Stimulated activated CD4-positive, alpha-beta T cell treated with anti-CD3 and anti-CD28 coated beads, Interleukin-12 subunit alpha, Interleukin-12 subunit beta, amount 100 ng/mL, for 4 hours (primary cell): Measurements from ENCODE around the gene MEF2C.

Experiments
- DNase-seq: peaks from one replicate; pipeline ENCODE4 v3.0.0-alpha.2; 2020

The MEF2C gene

GRCh38 chr5:88707216-88707965 lies 175.6 kb downstream of the MEF2C start:
- DNase-seq, result no peak

DNA sequence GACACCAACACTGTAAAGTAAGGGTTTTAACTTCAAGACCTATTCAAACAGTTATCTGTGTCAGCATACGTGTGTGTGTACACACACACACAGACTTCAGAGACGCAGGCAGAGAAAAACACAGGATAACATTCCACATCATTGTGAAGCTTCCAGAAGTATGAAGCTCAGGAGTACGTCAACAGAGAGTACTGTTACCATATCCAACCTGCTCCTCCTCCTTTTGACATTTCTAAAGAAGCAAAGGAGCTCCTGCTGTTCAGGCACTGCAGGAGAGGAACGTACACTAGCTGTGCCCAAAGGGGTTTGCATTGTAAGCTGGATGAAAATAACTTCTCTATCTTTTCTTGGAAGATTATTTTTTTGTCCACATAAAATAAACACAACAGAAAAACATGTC lies 180.7 kb downstream of the MEF2C start:
- DNase-seq, result no peak

DNA sequence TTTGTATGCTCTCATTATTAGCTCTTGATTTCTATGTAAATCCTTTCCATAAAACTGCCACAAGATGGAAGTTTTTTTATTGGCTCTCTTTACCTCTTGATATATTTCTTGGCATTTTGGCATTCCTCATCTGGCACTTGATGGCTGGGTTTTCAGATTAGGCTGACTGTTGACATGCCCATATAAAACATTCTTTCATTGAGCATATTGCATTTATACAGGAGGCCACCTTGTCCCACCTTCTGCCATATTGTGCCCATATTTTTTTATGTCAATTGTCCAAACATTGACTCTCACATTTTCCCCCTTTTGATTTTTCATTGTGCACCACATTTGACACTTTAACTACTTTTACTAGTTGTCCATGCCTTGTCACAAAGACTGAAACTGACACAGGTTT lies 182.9 kb downstream of the MEF2C start:
- no peak for DNase-seq

- DNase-seq, result no peak
These were observed 184.7 kb downstream of the MEF2C start for GRCh38 chr5:88698290-88698689.

DNA sequence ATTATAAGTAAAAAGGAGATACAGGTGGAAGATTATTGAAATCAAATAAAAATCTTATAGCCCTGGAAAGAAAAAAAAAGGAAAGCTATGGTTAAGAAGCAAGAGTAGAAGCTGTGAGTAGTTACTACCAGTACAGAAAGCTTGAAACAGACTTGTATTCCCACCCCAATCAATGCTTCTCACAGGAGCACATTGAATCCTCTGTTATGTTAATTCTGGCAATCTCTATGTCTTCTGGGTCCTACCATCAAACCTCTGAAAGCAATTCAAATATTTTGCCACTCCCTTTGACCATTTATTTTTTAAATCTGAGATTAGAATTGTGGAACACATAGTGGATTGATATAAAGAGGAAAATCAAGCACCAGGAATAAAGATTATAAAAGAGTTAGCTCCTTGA lies 186.5 kb downstream of the MEF2C start:
- DNase-seq, result no peak

DNA sequence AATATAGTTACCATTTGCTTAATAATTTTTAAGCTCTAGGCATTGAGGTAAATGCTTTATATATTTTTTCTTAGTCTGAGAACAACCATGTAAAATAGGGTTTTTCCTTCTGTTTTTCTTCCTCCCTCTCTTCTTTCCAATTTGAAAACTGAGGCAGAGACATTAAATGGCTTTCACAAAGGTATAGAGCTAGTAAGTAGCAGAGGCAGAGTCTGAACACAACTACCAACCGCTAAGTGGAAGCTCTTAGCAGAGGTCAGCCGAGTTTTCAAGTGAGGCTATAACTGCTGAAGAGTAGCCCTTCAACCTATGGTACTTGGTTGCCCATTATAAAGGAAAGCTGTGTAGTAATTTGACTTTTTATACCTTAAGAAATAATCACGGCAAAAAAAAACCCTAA lies 187.1 kb downstream of the MEF2C start:
- no peak for DNase-seq

DNA sequence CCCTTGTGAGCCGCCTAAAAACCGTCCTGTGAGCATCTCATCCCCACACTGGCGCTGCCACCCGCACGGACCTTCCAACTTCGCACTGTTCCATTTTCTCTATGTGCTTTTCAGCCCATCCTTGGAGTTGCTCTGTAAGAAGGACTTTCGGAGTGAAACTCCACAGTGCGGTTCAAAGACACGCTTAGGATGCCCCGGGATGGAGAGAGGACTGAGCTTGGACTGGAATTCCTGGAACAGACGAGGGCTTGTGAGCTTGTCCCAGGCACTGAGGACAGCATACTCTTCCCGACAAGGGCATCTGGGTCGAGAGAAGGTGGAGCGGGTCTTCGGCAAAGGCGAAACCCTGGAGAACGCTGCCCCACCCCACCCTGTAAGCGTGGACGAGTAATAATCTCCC lies 187.8 kb downstream of the MEF2C start:
- no peak for DNase-seq

DNA sequence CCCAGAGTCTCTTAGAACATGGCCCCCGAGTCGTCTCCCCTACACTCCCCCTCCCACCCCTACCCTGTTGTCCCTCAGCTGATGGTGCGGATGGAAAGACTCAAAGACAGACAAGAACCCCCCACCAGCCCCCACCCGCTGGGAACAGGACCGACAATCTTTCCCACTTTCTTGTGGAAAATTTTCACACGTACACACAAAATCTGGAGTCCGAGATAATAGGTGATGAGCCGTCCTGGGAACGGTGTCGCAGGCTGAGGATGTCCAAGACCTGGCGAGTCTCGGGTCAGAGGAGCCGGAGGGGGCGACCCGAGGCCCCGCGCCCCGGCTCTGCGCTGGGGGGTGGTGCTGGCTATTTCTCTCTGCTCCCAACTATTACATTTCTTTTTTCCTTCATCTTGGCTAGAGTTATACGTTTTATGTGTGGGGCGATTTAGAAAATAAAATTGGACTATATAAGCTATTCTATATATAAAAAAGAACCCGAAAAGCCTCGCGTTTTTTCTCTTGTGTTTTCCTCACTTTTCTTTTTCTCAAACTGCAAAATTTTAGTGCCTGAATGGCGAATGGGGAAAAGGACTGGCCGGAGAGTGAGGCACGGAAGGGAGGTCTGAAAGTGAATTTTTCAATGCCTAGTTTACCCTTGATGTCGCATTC lies 188.8 kb downstream of the MEF2C start:
- DNase-seq, result no peak

GRCh38 chr5:88693071-88693932 lies 189.7 kb downstream of the MEF2C start:
- DNase-seq, result no peak

DNA sequence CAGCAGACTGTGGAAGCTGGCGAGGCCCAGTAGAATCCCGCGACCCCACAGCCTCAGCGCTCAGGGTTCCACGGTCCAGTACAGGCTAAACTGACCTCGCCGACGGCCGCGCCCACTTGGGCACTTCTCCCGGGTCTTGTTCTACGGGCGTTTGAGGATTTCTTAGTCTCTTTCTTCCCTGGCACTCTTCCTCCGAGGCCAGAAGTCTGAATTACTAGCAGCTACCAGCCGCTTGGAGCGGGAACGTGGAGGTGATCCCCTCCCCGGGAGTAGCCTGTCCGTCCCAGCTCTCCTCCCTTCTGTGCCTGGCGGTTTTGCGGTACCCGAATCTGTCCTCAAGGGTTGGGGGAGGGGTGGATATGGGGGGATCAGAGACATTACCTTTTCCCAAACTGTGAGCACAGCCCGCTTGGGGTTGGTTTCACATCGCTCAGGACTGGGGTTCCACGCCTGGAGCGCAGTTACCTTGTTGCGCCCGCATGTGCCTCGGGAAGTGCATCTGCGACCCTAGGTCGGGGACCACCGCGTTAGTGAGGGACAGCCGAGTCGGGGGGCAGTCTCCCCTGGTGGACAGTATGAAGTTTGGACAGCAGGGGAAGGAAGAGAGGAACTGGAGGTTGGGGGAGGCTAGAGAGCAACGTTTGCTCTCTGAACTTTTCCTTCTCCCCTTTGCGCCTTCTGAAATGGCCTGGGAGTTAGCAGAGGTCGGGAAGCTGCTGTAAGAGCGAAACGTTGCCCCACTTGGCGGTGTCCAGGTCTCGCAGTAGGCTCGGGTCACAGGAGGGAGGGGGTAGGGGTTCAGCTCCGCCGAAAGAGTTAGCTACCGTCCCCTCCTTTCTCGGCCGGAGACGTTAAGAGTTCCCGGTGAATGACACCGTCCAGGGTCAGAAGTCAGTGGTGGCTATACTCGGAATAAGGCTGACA lies 190.8 kb downstream of the MEF2C start:
- DNase-seq, result no peak

- DNase-seq, result no peak
These were observed 191.8 kb downstream of the MEF2C start for GRCh38 chr5:88691230-88691582.

DNA sequence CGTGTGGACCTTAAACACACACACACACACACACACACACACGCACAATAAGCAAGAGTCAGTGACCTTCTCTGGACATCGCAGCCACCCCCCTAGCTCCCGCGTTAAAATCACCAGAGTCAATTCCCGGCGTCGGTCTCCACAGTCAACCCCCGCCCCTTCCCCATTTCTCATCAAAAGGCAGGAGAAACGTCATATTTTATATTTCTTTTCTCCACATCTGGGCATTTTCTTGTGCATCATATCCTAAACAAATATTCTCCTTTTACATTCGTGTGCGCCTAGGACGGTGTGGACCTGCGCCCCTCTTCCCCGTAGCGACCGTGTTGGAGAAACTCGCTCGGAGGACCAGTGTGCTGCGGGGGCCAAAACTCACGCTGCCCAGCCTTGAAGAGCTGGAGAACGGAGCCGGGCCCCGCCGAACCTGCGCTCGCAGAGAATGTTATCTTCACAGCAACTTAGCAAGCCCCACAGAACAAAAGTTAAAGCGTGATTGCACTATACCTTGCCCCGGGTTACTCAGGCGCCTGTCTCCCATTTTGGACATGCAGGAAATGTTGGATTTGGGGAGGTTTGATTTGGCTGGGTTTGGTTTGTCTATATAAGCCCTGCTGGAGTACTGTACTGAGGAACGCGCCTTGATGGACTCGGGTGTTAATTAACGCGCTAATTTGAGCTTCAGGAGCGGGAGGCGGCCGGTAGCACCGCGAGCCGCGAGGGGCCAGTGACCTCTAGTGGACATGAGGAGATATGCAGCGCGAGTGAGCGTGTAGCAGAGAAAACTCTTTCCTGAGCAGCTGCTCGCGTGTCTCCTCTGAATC lies 192.4 kb downstream of the MEF2C start:
- peak; percentile 55 for DNase-seq

DNA sequence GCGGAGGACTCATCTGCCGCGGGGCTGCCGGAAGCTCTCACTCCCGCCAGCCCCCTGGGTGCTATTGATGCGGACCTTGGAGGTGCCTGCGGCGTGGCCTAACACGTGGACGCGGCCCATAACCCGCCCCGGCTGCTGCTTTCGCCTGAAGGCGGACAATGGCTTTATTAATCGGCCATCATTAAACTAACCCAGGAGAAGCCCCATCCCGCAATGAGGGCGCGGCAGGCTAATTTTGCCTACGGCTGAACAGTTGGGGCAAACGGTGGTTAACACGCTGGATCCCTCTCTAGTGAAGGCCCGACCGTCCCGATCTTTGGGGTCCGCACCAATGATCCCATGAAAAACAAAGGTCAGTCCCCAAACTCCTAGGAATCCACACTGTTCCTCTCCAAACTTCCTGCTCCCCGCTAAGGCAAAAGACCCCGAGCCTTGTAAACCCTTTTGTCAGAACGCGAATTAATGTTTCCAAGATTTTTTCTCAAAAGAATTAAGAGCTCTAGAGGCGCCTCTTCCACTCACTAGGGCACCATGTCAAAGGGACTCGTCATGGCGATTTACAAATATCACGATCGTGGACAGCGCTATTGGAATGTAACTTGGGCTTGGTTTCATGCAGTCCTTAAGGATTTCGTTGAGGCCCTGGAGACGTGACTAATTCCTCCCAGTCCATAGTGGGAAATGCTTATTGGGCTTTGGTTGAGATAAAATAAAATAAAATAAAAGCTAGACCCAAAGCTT lies 193.1 kb downstream of the MEF2C start:
- no peak for DNase-seq

DNA sequence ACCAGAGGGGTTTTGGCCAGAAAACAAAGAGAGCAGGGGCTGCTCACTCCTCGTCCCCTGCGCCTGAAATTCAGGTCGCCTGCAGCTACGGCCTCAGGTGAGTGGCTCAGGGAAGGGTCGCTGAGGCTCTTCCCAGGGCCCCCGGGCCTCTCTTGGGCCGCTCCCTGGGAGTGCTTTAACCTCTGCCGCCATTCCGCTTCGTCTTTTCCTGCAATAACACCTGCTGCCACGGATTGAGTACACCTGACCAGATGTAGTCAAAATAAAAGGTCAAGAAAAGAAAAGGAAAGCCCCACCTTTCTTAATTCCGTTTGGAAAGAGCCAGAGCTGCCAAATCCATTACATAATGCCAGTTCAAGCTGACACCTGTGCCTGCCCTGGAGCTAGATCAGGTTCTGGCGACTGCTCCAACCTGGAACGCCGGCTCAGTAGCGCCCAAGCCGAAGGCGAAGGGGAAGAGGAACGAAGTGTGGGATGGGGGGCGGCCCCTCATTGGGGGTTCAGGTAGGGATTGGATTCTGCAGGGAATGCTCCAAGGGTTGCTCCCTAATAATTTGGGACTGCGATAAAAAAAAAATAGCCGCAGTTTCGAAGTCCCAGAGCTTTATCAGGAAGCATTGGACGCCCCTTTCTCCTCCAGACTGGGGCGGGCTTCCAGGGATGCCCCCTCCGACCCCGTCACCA lies 193.9 kb downstream of the MEF2C start:
- DNase-seq, result no peak

DNA sequence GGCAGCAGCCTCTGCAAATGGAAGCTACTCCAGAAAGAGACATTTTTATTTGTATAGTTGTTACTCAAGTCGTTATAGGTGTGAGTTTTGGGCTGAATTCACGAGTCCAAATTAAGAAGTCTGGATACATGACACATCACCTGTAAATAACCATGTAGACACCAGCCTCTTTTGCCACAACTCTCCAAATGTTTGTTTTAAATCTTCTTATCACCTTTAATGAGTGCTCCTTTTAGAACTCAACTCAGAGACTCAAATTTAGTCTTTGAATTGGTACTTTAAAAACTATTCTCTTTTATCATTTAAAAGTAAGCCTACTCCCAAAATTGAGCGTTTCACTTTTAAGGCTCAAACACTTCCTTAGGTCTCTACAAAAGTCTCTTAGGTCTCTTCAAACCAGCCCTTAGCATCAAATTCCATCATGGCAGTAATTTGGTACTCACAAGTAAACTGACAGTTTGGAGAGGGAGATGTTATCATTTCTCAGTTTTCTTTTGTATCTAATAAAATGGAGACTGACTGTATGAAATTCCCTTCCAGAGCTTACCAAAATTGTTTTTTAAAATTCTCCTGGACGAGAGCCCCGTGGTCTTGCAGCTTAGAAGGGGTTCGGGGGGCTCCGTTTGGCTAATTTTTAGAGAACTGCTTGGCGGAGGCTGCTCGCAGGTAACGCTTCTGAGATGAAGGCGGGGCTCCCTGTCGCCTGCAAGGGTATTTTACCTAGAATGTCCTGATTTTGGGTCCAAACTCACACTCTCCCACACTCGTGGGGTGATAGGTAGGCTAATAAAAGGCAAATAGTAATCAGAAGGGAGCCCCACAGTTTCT lies 194.6 kb downstream of the MEF2C start:
- DNase-seq, result no peak

DNA sequence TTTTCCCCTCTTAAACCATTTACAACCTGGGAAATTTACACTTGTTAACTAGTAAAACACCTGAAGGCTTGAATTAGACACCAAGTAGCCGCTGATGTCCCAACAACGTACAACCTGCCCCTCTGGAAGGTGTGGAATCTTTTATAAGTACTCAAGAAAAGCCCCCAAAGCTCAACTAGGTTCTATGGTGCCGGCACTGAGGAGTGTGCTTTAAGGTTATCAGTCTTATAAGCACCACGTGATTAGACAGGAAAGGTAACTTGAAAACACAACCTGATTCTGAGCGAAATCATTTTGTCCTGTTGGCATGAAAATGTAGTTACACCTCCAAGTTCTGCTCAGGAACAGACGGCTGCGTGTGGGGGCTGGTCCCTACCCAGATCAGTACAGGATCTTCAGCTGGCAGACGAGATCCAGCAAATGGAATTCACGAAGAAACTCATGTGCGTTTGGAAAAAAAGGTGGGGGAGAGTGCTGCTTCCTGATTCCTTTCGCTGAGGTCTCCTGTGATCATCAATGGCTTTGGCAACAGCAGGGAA lies 195.5 kb downstream of the MEF2C start:
- DNase-seq, result no peak

DNA sequence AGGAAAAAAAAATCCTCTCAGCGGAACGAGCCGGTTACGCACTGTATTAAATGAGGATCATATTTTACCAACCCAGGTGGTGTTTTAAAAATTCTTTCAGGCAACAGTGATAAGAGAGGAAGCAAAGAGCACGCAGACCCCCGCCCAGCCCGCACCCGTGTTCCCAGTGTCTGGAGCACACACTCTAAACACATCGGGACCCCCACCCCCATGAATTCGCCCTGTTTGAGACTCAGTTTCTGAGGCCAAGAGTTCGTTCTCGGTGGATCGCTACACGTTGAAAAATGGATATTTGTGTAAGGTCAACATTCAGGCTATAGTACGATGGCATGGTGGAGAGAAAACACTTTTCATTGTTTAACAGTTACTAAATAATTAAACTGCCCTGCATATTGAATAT lies 196.3 kb downstream of the MEF2C start:
- DNase-seq, result no peak

DNA sequence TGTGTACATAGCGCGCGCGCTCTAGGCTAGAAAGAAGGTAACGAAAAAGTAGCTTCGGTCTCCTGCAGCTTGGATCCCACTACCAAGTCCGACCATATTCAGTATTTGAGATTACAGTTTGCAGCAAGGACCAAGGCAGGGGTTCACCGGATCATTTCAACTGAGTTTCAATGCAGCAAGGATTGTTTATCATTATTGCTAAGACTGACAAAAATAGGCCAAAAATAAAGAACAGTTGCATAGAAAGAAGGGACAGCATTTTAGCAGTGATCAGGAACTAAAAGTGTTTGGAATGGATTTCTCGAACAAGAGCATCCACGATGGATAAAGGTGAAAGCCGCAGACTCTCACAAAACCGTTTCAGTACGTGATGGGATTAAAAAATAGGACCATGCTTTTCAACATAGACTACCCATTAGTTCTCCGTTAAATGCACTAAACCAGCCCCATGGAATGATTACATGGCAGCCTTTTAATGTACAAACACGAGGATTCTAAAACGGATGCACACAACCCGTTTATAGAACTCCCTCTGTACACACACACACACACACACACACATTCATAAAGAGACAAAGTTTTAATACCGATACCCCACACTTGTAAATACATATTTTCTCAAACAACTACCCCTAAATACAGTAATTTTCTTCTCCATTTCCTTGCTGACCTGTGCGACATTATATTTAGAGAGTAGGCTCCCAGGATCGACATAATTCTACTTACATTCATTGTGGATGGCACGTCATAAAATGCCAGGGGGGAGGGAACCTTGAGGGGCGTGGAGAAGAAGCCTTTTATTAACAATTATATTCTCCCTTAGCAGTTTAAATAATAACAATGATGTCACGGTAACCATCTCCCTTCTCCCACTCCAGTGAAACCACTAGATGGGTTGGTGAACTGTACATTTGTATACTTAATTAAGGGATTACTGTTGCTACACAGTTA lies 197.1 kb downstream of the MEF2C start:
- no peak for DNase-seq
